GM19351 (cell line): ENCODE data around the gene GLB1L.
"Not testable (repeated sequence)": the region's sequence is repeated elsewhere in the genome, so short reads cannot be mapped to it uniquely, and the experiment has no call there.

Experiments
- ATAC-seq: cut with Tn5 transposase; IDR thresholded peaks from one replicate; pipeline ENCODE4 v1.9.1; 2021; ENCODE audit warnings: mild to moderate bottlenecking, moderate library complexity; ENCODE audit not compliant: unreplicated experiment

Gene GLB1L

GRCh38 chr2:219209236-219210195 is 35.7 kb downstream of the GLB1L start:
- no peak for ATAC-seq

- ATAC-seq: no peak
Observed at GRCh38 chr2:219207884-219208740, 37.1 kb downstream of the GLB1L start.

GRCh38 chr2:219207134-219207883 is 37.9 kb downstream of the GLB1L start:
- ATAC-seq: no peak

- peak; percentile 98 for ATAC-seq
Observed at GRCh38 chr2:219206328-219207133, 38.7 kb downstream of the GLB1L start, which contains the start of gene ZFAND2B. ZFAND2B (plus strand) TSS chr2:219206782; CDS start chr2:219206988, 206 bp downstream.

- no peak for ATAC-seq
Observed at GRCh38 chr2:219205981-219206327, 39.3 kb downstream of the GLB1L start.

GRCh38 chr2:219205165-219205538 is 40.1 kb downstream of the GLB1L start:
- no peak for ATAC-seq

GRCh38 chr2:219204425-219205164 is 40.6 kb downstream of the GLB1L start:
- no peak for ATAC-seq

GRCh38 chr2:219201331-219201730 is 43.9 kb downstream of the GLB1L start:
- ATAC-seq: not testable (repeated sequence)

GRCh38 chr2:219200502-219201326 is 44.5 kb downstream of the GLB1L start:
- not testable (repeated sequence) for ATAC-seq

GRCh38 chr2:219199470-219200211 is 45.6 kb downstream of the GLB1L start:
- ATAC-seq: no peak

- ATAC-seq: no peak
Observed at GRCh38 chr2:219198974-219199373, 46.3 kb downstream of the GLB1L start.

GRCh38 chr2:219197388-219197787 is 47.9 kb downstream of the GLB1L start:
- no peak for ATAC-seq

- no peak for ATAC-seq
Observed at GRCh38 chr2:219186754-219187456, 58.3 kb downstream of the GLB1L start.
